GM23338 (cell line): Measurements from ENCODE around the gene ZNF71.

Experiments
- CTCF ChIP-seq, 2 experiments: fragments of 200-600 bp in 1 of 2; sonication (generic) in 1 of 2; conservative IDR thresholded peaks; 2 replicates each; pipeline versions ENCODE4 v1.5.1 to v1.6.1; 2016 to 2017; ENCODE audit warnings: antibody characterized with exemption in 2 of 2, low read depth in 2 of 2, mild to moderate bottlenecking in 2 of 2, moderate library complexity in 1 of 2
- EZH2 ChIP-seq: fragments of 200-600 bp; sonication (generic); IDR thresholded peaks from one replicate; pipeline ENCODE4 v1.8.0; 2017; ENCODE audit warnings: antibody characterized with exemption, mild to moderate bottlenecking, low read depth; ENCODE audit not compliant: unreplicated experiment
- EZH2phosphoT487 ChIP-seq: fragments of 200-600 bp; sonication (generic); IDR thresholded peaks from one replicate; pipeline ENCODE4 v1.8.1; 2018; ENCODE audit warnings: antibody characterized with exemption; ENCODE audit not compliant: unreplicated experiment
- TF ChIP-seq, protein P1 (sequence below): IDR thresholded peaks from one replicate; pipeline ENCODE4 v1.6.1; 2018; ENCODE audit warnings: antibody characterized with exemption; ENCODE audit not compliant: unreplicated experiment

GRCh38 chr19:56594446-56594782, 688 bp upstream of the ZNF71 start:
- no peak for TF ChIP-seq CTCF (conservative IDR thresholded peaks at IDR 0.05; ENCODE audit: low read depth in 2 of 2)
- no peak for TF ChIP-seq EZH2phosphoT487
- TF ChIP-seq, protein P1, sequence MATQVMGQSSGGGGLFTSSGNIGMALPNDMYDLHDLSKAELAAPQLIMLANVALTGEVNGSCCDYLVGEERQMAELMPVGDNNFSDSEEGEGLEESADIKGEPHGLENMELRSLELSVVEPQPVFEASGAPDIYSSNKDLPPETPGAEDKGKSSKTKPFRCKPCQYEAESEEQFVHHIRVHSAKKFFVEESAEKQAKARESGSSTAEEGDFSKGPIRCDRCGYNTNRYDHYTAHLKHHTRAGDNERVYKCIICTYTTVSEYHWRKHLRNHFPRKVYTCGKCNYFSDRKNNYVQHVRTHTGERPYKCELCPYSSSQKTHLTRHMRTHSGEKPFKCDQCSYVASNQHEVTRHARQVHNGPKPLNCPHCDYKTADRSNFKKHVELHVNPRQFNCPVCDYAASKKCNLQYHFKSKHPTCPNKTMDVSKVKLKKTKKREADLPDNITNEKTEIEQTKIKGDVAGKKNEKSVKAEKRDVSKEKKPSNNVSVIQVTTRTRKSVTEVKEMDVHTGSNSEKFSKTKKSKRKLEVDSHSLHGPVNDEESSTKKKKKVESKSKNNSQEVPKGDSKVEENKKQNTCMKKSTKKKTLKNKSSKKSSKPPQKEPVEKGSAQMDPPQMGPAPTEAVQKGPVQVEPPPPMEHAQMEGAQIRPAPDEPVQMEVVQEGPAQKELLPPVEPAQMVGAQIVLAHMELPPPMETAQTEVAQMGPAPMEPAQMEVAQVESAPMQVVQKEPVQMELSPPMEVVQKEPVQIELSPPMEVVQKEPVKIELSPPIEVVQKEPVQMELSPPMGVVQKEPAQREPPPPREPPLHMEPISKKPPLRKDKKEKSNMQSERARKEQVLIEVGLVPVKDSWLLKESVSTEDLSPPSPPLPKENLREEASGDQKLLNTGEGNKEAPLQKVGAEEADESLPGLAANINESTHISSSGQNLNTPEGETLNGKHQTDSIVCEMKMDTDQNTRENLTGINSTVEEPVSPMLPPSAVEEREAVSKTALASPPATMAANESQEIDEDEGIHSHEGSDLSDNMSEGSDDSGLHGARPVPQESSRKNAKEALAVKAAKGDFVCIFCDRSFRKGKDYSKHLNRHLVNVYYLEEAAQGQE = no peak
- TF ChIP-seq EZH2 = no peak
